HK-2 (cell line): Measurements from ENCODE around the gene BCL10.

Experiments
- DNase-seq: peaks from one replicate; pipeline ENCODE4 v3.0.0-alpha.2; 2018; ENCODE audit not compliant: unreplicated experiment

Gene BCL10

GRCh38 chr1:85276215-85276977 is at the start of gene BCL10:
Gene BCL10 (minus strand): TSS chr1:85276632. CDS start chr1:85276352, 280 bp downstream.
- peak; percentile 99 for DNase-seq

DNA sequence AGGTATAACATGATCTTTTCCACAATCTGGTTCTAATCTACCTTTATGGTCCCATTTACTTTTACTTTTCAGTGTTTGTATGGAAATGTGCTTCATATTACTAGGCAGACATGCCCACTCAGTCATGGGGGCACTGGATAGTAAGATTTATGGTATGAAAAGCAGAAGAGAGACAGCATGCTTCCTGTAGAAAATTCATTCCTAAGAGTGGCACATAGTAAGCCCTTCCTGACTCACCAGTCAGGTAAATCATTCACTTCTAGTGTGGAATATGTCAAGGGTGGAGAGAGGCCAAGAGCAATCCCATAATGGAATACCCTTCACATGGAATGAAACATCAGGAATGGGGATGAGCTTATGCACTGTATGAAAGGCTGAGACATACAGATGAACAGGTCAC is 49.5 kb upstream of the BCL10 start:
- DNase-seq, result peak; percentile 39

GRCh38 chr1:85323770-85324169 is 47.3 kb upstream of the BCL10 start:
- no peak for DNase-seq

DNA sequence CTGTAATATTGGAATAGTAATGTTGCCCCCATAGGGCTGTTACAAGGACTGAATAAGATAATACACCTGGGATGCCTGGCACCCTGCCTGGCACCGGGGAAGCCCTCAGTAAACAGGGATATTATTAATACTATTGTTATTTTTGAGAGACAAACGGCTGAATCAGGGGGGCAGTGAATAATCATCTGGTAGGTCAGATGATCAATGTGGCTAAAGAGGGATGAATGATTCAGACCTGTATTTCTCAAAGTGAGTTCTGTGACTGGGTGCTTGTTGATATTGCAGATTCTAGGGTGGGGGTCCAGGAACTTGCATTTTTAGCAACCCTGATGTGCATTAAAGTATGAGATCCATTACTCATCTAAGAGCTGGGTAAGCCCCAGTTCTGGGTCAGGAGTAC is 46.2 kb upstream of the BCL10 start:
- DNase-seq, result no peak

- DNase-seq, result peak; percentile 51
Measured at GRCh38 chr1:85321237-85321964, 45.0 kb upstream of the BCL10 start.

DNA sequence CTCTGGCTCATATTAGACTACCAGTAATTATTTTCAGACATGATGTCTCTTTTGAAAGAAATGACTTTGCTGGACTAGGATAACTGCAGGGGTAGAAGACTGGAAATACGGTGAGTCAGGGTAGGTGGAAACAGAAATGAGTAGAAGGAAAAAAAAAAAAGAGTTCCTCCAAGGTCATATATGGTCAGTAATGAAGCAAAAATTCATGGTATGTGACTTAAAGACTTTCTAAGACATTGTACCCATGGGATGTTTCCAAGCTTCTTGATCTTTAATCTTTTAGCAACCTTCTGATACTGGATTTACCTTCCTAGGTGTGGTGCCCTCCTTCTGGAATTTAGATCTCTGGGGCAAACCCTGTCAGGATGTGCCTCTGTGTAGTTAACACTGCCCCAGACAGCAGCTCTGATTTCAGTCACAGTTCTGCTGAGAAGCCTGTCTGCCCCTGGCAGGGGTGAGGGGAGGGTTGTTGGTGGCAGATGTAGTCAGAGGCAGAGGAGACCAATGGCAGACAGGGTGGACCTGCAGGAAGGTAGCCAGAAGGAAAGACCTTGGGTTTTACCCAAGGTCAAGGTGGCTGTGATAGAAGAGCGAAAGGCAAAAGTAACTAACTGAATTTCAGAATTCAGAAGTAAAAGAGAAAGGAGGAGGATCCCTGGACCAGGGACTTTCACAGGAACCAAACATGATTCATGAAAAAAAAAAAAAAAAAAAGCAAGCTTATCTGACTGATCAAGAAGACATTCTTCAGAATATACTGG is 44.1 kb upstream of the BCL10 start:
- DNase-seq, result peak; percentile 51

DNA sequence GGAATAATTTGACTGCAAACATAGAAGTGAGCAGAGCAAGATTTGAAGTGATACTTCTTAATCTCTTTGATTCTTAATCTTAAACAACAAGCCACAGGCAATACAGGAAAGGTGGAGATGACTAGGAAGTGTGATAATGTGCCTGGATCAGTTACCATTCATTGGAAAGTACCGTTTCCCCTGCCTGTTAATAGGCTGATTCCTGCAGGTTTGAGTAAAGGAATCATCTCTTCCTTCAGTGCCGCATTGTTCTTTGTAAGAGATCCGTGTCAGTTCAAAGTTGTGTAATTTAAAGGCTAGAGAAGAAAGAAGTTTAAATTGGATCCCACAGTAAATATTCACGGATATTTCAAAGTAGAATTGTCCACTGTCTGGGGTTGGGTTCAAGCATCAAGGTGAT is 43.5 kb upstream of the BCL10 start:
- DNase-seq, result no peak

DNA sequence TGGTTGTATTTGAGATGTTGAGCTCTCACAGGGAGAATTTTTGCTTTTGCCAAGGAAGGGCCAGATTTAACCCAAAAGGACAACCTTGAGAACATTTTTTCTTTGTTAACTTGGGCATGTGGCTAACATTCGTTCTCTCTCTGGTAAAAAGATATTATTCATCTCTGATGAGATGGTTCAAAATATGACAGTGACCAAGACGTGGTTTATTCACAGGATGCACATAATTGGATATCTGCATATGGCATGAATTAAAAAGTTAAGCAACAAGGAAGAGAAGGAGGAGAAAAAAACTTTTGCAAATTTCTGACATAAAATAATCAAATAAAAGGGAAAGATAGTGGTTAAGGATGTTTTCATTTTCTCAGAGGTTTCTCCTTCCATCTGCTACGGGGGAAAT is 43.1 kb upstream of the BCL10 start:
- no peak for DNase-seq

DNA sequence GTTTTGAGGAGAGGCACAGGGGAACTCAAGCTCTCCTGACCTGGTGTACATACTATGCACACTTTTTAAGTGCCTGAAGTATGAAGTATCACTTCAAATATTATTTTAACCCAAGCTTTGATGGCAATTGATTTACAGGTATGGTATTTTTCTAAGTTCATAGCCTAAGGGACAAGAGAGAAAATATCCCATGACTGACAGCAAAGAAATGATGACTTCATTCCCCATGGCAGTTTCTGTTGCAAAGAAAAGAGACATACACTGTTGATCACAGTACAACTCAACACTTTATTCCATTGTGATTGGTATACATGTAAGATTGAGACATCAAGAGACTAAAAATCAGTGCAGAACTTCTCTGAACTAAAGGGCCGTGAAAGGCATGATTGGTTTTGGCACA is 41.8 kb upstream of the BCL10 start:
- no peak for DNase-seq

- DNase-seq, result no peak
Measured at GRCh38 chr1:85317560-85317959, 41.1 kb upstream of the BCL10 start.

DNA sequence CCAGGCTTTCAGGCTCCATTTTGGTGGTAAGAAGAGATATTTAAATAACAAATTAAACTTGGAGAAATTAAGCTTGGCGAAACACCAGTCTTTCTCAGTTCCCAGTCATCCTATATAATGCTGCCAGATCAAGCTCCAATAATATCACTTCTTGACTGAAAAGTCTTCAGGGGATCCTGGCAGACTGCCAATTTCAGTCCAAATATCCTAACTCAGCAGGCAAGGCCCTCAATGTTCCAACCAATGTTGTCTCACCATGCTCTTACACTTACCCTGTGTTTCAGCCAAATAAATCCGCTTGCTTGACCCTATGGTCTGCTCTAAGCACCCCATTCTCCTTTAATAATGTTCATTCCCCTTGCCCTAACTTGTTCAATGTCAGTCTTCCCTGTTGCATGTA is 39.9 kb upstream of the BCL10 start:
- DNase-seq, result no peak

- no peak for DNase-seq
Measured at GRCh38 chr1:85315789-85316188, 39.4 kb upstream of the BCL10 start.

DNA sequence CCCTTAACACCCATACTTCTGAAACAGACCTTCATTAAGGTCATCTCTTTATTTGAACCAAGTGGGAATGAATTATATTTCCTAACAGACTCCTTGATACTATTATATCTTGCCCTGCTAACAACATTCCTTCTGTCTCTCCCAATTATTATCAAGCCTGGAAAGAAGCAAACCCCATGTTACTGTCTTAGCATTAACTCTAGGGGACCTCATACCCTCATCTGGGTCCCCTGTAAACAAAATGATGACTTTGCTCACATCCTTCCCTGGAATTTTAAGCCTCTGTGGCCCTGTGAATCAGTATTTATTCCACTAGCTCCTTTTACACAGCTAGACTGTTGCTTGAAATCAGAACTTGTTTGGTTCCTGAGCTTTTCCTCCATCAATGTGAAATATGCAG is 38.3 kb upstream of the BCL10 start:
- no peak for DNase-seq

DNA sequence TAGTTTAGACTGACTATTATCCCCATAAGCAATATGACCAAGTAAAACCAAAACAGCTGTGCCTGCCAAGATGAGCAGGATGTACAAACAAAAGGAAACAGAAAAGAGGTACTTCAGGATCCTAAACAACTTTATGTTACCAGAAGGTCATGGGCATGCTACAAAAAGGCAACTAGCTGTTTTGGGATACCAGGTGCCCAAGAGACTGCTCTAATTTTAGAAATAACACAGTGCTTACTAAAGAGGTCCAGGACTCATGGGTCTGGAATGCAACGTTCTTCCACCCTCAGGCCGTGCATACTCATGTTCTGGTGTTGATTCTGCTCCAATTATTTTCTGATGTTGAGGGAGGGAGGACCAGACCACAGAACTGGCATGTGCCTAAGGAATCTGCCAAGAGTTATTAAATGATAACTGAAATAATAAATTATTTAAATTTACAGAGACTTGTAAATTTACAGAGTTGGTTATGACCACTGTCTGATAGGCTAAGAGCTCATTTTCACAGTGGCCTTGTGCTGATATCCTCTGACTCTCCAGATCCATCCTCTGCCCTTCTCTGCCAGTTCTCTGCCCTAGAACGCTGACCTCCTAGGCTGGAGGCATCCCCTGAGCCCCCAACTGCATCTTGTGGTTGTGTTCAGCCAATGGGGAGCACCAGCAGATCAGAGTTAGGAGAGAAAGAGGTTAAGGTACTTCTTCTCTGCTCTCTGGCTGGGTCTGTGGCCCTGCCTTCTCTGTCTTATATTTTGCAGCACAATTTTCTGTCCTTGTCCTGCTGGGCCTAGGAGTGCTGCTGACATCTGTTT is 37.7 kb upstream of the BCL10 start:
- peak; percentile 50 for DNase-seq

- DNase-seq, result no peak
Measured at GRCh38 chr1:85311818-85312217, 35.4 kb upstream of the BCL10 start.

- DNase-seq, result no peak
Measured at GRCh38 chr1:85308833-85309350, 32.5 kb upstream of the BCL10 start.

DNA sequence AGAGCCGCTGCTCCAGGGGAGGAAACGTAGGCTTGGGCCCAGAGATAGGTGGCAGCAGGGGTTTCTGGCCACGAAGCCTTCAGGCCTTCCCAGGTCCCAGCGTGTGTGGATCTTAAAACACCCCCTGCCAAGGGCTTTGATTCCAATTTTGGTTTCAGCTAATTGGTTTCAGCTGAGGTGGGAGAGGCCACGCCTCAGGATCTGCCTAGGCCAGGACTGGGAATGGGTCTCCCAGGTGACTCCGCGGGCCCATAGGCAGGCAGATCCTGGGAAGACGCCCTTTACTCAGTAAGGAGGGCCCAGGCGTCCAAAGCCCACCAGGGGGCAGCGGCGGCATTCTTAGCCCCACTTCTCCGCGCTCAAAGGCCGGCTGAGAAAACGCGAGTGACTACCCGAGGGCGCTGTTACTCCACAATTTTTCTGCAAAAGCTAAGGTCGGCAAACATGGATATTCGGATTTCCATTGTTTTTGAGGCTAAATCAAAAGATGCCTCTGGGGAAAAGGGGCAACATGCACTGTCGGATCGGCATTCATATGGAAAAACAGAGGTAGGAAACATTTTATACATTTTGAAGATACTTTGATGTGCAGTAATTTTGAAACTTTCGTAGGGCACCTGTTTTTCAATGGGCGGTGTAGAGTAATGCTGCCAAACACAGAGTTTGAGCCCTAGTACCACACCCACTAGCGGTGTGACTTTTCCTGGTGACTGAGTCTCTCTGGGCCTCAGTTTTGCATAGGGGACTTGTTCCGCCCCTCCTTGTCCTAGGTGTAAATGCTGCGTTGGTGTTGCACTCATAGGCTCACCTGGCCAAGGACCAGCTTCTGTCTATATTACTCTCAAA is 31.8 kb upstream of the BCL10 start:
- peak; percentile 90 for DNase-seq

- no peak for DNase-seq
Measured at GRCh38 chr1:85306236-85306635, 29.8 kb upstream of the BCL10 start.

DNA sequence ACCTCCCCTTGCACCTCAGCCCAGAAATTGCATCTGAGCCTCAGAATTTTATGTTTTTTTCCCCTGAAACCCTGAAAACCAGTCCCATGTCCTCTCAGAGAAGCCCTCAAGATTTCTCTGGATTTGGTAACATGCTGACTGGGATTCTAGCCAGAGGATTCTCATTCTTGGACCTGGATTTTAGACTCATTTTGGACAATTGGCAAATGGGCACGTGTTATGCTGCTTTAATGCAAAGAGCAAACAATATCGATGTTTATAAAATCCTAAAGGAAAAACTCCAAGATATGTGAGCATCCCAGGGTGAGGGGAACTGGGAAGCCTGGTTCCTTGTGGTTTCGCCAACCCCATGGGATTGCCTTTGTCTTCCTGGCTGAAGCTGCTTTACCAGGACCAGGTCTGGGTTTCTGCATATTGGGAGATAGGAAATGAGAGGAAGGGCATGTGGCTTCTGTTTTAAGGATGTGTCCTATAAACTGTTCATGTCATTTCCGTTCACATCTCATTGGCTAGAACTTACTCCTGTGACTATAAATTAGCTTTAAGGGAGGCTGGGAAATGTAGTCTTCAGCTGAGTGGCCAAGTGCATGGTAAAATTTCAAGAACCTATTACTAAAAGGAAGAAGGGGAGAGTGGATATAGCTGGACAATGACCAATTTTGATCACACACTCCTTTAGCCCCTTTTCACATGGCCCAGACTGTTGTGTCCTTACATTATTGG is 27.2 kb upstream of the BCL10 start:
- DNase-seq, result no peak

GRCh38 chr1:85300140-85300539 is 23.7 kb upstream of the BCL10 start:
- DNase-seq, result no peak
